HepG2 (cell line): ENCODE measurements around the gene TECTA. TPM values are rescaled to one million over a fixed set of nuclear protein-coding genes. Genes with fewer than 3 reads are reported as not detected.

Experiments
- ATF5 ChIP-seq: sonication (generic); formaldehyde crosslinking; IDR thresholded peaks from 2 replicates; pipeline ENCODE4 v1.4.0; 2020; ENCODE audit warnings: mild to moderate bottlenecking, low read depth, missing genetic modification reagents
- BRF2 ChIP-seq: sonication (generic); formaldehyde crosslinking; IDR thresholded peaks from 2 replicates; pipeline ENCODE4 v1.8.1; 2022; ENCODE audit warnings: mild to moderate bottlenecking, missing genetic modification reagents
- FOXO1 ChIP-seq: sonication (generic); formaldehyde crosslinking; IDR thresholded peaks from 2 replicates; pipeline ENCODE4 v1.4.0; 2020; ENCODE audit warnings: missing genetic modification reagents
- JARID2 ChIP-seq: sonication (generic); formaldehyde crosslinking; IDR thresholded peaks from 2 replicates; pipeline ENCODE4 v1.8.1; 2023; ENCODE audit warnings: missing genetic modification reagents, inconsistent platforms; ENCODE audit not compliant: insufficient replicate concordance
- NFYB ChIP-seq: sonication (generic); formaldehyde crosslinking; IDR thresholded peaks from 2 replicates; pipeline ENCODE4 v1.4.0; 2020; ENCODE audit warnings: missing genetic modification reagents
- NR2F2 ChIP-seq: IDR thresholded peaks from 2 replicates; pipeline ENCODE4 v1.6.1; 2012; ENCODE audit warnings: low read depth, inconsistent platforms, borderline replicate concordance
- SMC3 ChIP-seq: IDR thresholded peaks from 2 replicates; pipeline ENCODE4 v1.6.1; 2011; ENCODE audit warnings: low read length, improper control_type of control experiment
- SNAPC5 ChIP-seq: sonication (generic); formaldehyde crosslinking; IDR thresholded peaks from 2 replicates; pipeline ENCODE4 v1.8.1; 2023; ENCODE audit warnings: mild to moderate bottlenecking, missing genetic modification reagents, borderline replicate concordance
- TBX3 ChIP-seq: fragments of 450-650 bp; IDR thresholded peaks from 2 replicates; pipeline ENCODE4 v1.6.1; 2017; ENCODE audit warnings: antibody characterized with exemption, mild to moderate bottlenecking, inconsistent platforms, borderline replicate concordance
- TCF7 ChIP-seq: sonication (generic); IDR thresholded peaks from 2 replicates; pipeline ENCODE4 v1.6.1; 2016; ENCODE audit warnings: antibody characterized with exemption, low read depth
- TEAD2 ChIP-seq: sonication (generic); formaldehyde crosslinking; IDR thresholded peaks from 2 replicates; pipeline ENCODE4 v1.9.0; 2021; ENCODE audit warnings: missing genetic modification reagents
- ZNF17 ChIP-seq: sonication (generic); formaldehyde crosslinking; IDR thresholded peaks from 2 replicates; pipeline ENCODE4 v1.5.0; 2020; ENCODE audit warnings: mild to moderate bottlenecking, missing genetic modification reagents
- ZNF263 ChIP-seq: sonication (generic); formaldehyde crosslinking; IDR thresholded peaks from 2 replicates; pipeline ENCODE4 v1.4.0; 2020; ENCODE audit warnings: missing genetic modification reagents
- ZNF333 ChIP-seq: sonication (generic); formaldehyde crosslinking; IDR thresholded peaks from 2 replicates; pipeline ENCODE4 v1.4.0; 2020; ENCODE audit warnings: mild to moderate bottlenecking, missing genetic modification reagents, borderline replicate concordance
- ZNF709 ChIP-seq: sonication (generic); formaldehyde crosslinking; IDR thresholded peaks from 2 replicates; pipeline ENCODE4 v1.5.0; 2020; ENCODE audit warnings: mild to moderate bottlenecking, missing genetic modification reagents
- ZNF740 ChIP-seq: sonication (generic); formaldehyde crosslinking; IDR thresholded peaks from 2 replicates; pipeline ENCODE4 v1.4.0; 2020; ENCODE audit warnings: missing genetic modification reagents
- polyA plus RNA-seq, 8 experiments: library from polyadenylated mRNA; depleted of rRNA in 3 of 8; stranded (reverse) in 7 of 8; unstranded in 1 of 8; fragments of >200 nt; fragmentation: Illumina TruSeq in 4 of 8; extraction: Trizol in 4 of 8; gene quantifications; 2 replicates each; pipeline versions ENCODE4 v1.2.1 to v1.2.3, GENCODE V29; 2011 to 2016; ENCODE audit warnings: low read depth in 4 of 8, missing spikeins in 1 of 8, mixed read lengths in 1 of 8; ENCODE audit not compliant: insufficient read depth in 1 of 8
- total RNA-seq, 5 experiments: library from RNA; depleted of rRNA; stranded (reverse); fragments of >200 nt; fragmentation: Illumina TruSeq; extraction: Trizol; gene quantifications; 2 replicates each; pipeline ENCODE4 v1.2.3, GENCODE V29; 2016; ENCODE audit warnings: low read depth in 1 of 5
- TF ChIP-seq, protein P1 (sequence below): IDR thresholded peaks from 2 replicates; pipeline ENCODE4 v1.6.1; 2016
- TF ChIP-seq, protein P2 (sequence below): sonication (generic); formaldehyde crosslinking; IDR thresholded peaks from 2 replicates; pipeline ENCODE4 v1.8.0; 2022; ENCODE audit warnings: missing genetic modification reagents, low read depth, mild to moderate bottlenecking, borderline replicate concordance
- TF ChIP-seq, protein P3 (sequence below): sonication (generic); formaldehyde crosslinking; IDR thresholded peaks from 2 replicates; pipeline ENCODE4 v1.4.0; 2020; ENCODE audit warnings: missing genetic modification reagents, borderline replicate concordance
- TF ChIP-seq, protein P4 (sequence below): sonication (generic); formaldehyde crosslinking; IDR thresholded peaks from 2 replicates; pipeline ENCODE4 v1.5.0; 2020; ENCODE audit warnings: missing genetic modification reagents

The TECTA gene
- total and polyA plus RNA-seq, 2 of the 13 experiments (the other 11 are each of a cell fraction or from before 2014, with no cell fraction given): 0.04 to 0.17 TPM

- TF ChIP-seq, protein P1, sequence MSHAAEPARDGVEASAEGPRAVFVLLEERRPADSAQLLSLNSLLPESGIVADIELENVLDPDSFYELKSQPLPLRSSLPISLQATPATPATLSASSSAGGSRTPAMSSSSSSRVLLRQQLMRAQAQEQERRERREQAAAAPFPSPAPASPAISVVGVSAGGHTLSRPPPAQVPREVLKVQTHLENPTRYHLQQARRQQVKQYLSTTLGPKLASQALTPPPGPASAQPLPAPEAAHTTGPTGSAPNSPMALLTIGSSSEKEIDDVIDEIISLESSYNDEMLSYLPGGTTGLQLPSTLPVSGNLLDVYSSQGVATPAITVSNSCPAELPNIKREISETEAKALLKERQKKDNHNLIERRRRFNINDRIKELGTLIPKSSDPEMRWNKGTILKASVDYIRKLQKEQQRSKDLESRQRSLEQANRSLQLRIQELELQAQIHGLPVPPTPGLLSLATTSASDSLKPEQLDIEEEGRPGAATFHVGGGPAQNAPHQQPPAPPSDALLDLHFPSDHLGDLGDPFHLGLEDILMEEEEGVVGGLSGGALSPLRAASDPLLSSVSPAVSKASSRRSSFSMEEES (CRISPR knock-in tag): peak; percentile 72; the same call in 1 of the 2 replicates
- TF ChIP-seq SMC3: no peak
- TF ChIP-seq, protein P2, sequence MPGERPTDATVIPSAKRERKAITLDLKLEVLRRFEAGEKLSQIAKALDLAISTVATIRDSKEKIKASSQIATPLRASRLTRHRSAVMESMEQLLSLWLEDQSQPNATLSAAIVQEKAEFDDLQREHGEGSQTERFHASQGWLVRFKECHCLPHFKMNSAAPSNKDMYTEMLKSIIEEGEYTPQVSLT (CRISPR knock-in tag): no peak
- TF ChIP-seq BRF2: no peak
- no peak for TF ChIP-seq ZNF263
- TF ChIP-seq ZNF333 (CRISPR knock-in tag): no peak
- no peak for TF ChIP-seq ZNF17 (CRISPR knock-in tag)
- no peak for TF ChIP-seq TEAD2 (CRISPR knock-in tag)
- TF ChIP-seq, protein P3, sequence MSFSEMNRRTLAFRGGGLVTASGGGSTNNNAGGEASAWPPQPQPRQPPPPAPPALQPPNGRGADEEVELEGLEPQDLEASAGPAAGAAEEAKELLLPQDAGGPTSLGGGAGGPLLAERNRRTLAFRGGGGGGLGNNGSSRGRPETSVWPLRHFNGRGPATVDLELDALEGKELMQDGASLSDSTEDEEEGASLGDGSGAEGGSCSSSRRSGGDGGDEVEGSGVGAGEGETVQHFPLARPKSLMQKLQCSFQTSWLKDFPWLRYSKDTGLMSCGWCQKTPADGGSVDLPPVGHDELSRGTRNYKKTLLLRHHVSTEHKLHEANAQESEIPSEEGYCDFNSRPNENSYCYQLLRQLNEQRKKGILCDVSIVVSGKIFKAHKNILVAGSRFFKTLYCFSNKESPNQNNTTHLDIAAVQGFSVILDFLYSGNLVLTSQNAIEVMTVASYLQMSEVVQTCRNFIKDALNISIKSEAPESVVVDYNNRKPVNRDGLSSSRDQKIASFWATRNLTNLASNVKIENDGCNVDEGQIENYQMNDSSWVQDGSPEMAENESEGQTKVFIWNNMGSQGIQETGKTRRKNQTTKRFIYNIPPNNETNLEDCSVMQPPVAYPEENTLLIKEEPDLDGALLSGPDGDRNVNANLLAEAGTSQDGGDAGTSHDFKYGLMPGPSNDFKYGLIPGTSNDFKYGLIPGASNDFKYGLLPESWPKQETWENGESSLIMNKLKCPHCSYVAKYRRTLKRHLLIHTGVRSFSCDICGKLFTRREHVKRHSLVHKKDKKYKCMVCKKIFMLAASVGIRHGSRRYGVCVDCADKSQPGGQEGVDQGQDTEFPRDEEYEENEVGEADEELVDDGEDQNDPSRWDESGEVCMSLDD (CRISPR knock-in tag): no peak
- no peak for TF ChIP-seq ATF5
- no peak for TF ChIP-seq TBX3
- TF ChIP-seq TCF7: no peak
- TF ChIP-seq ZNF740: no peak
- no peak for TF ChIP-seq JARID2 (CRISPR knock-in tag)
- peak; percentile 65; the same call in 1 of the 2 replicates for TF ChIP-seq NR2F2
- no peak for TF ChIP-seq ZNF709 (CRISPR knock-in tag)
- no peak for TF ChIP-seq NFYB (CRISPR knock-in tag)
- no peak for TF ChIP-seq SNAPC5 (CRISPR knock-in tag)
- TF ChIP-seq, protein P4, sequence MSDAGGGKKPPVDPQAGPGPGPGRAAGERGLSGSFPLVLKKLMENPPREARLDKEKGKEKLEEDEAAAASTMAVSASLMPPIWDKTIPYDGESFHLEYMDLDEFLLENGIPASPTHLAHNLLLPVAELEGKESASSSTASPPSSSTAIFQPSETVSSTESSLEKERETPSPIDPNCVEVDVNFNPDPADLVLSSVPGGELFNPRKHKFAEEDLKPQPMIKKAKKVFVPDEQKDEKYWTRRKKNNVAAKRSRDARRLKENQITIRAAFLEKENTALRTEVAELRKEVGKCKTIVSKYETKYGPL (CRISPR knock-in tag): no peak
- peak; percentile 55; the same call in 1 of the 2 replicates for TF ChIP-seq FOXO1 (CRISPR knock-in tag)
These were observed 130.7 kb downstream of the TECTA start (continued) for GRCh38 chr11:121231576-121232278.
